Stimulated activated naive B cell treated with anti-CD40 and anti-IgM and Interleukin-4, amounts not matched to agents 10 μg/mL and 1 μg/mL and 100 μg/mL, for 72 hours (primary cell): Measurements from ENCODE around the gene MIA2.

Experiments
- ATAC-seq, 2 donors: fragments of 150-1000 bp; cut with Tn5 transposase; replicated peaks; 2 replicates each; pipeline ENCODE4 v1.10.0; 2021; ENCODE audit warnings: moderate library complexity in 1 of 2
- DNase-seq: peaks from one replicate; pipeline ENCODE4 v3.0.0; 2021
- H3K27ac Mint-ChIP-seq: one replicate; pipeline ENCODE4 v1.8.0; 2022; ENCODE audit warnings: mild to moderate bottlenecking, mixed read lengths
- H3K27me3 Mint-ChIP-seq, 2 donors: one replicate each; pipeline ENCODE4 v1.8.0; 2022; ENCODE audit warnings: mixed read lengths in 2 of 2
- H3K36me3 Mint-ChIP-seq, 2 donors: one replicate each; pipeline ENCODE4 v1.8.0; 2022; ENCODE audit warnings: mixed read lengths in 2 of 2, mild to moderate bottlenecking in 1 of 2
- H3K4me1 Mint-ChIP-seq, 2 donors: one replicate each; pipeline ENCODE4 v1.8.0; 2022; ENCODE audit warnings: mixed read lengths in 2 of 2, mild to moderate bottlenecking in 1 of 2
- H3K4me3 Mint-ChIP-seq, 2 donors: one replicate each; pipeline ENCODE4 v1.8.0; 2022; ENCODE audit warnings: mild to moderate bottlenecking in 2 of 2, mixed read lengths in 2 of 2, moderate library complexity in 1 of 2
- H3K9me3 Mint-ChIP-seq, 2 donors: one replicate each; pipeline ENCODE4 v1.8.0; 2022; ENCODE audit warnings: mixed read lengths in 2 of 2, mild to moderate bottlenecking in 1 of 2

The MIA2 gene

DNA sequence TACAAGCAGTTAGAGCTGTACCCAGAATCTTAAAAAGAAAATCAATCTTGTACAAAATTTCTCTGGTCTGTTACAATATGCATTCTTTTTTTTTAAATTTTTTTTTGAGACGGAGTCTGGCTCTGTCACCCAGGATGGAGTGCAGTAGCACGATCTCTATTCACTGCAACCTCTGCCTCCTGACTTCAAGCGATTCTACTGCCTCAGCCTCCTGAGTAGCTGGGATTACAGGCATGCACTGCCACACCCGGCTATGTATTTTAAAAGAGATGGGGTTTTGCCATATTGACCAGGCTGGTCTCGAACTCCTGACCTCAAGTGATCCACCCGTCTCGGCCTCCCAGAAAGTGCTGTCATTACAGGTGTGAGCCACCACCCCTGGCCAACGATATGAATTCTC lies 194.4 kb downstream of the MIA2 start:
- no peak for ATAC-seq
- Mint-ChIP-seq H3K27ac (no peak overlapping the region), H3K4me1 (peaks cover 33 to 54% of the 10 kb centered on the region in 2 donors), H3K9me3 (no peaks in the 10 kb centered on the region), H3K27me3 (no peaks in the 10 kb centered on the region), H3K4me3 (no peak overlapping the region), H3K36me3 (no peaks in the 10 kb centered on the region)
- no peak for DNase-seq

DNA sequence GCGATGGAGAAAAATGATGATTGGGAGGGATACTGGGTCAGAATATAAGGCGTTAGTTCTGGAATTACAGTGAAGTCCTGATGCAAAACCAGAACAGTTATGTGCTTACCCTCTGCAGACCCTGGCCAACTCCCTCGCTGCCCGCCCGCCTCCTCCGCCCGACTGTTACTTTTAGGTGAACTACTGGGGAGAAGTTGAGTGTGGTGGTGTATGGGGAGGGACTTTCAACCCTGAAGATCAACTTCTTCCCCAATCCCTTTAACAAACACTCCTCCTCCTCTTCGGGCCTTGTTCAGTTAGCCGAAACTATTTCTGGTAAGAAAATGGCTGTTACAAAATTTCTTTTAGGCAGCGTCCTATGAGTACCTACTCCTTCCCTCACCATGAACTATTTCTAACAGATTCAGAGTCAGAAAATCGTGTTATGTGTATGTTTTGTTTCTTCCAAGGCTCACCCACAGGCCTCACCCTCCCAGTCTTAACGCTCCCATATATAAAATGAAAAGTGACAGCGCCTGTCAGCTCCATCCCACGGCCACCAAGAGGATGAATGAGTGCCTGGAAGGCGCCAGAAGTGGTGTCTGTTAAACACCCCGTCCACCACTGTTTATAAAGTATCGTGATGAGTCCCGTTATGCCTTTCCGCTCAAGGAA lies 197.2 kb downstream of the MIA2 start:
- H3K9me3 Mint-ChIP-seq: no peaks in the 10 kb centered on the region
- H3K4me3 Mint-ChIP-seq: peak overlapping the region; percentile 97 to 98
- ATAC-seq (peak in 1 of 2 donors; percentile 5), DNase-seq (no peak)
- peaks cover 29 to 46% of the 10 kb centered on the region in 2 donors for H3K4me1 Mint-ChIP-seq
- H3K27me3 Mint-ChIP-seq: no peaks in the 10 kb centered on the region
- H3K27ac Mint-ChIP-seq: peak overlapping the region; percentile 99
- no peaks in the 10 kb centered on the region for H3K36me3 Mint-ChIP-seq

GRCh38 chr14:39431416-39432178 lies 197.9 kb downstream of the MIA2 start:
- Mint-ChIP-seq H3K4me1 (peaks cover 24 to 41% of the 10 kb centered on the region in 2 donors), H3K36me3 (no peaks in the 10 kb centered on the region), H3K9me3 (no peaks in the 10 kb centered on the region), H3K4me3 (peak overlapping the region; percentile 97 to 98), H3K27ac (peak overlapping the region; percentile 100), H3K27me3 (no peaks in the 10 kb centered on the region)
- ATAC-seq (peak; percentile 24 to 28), DNase-seq (peak; percentile 47)

GRCh38 chr14:39432179-39432618 lies 198.5 kb downstream of the MIA2 start, which contains the start of gene FBXO33:
TSS of gene FBXO33 (minus strand) at chr14:39432433. CDS start at chr14:39432162, 271 bp downstream.
- DNase-seq: peak; percentile 97
- Mint-ChIP-seq H3K4me3 (peak within 1 kb of the TSS; percentile 97 to 98), H3K4me1 (peaks cover 22 to 36% of the 10 kb centered on the region in 2 donors), H3K27me3 (no peaks in the 10 kb centered on the region), H3K9me3 (no peaks in the 10 kb centered on the region), H3K36me3 (no peaks in the 10 kb centered on the region), H3K27ac (peak within 1 kb of the TSS; percentile 100)
- peak; percentile 86 to 89 for ATAC-seq

- Mint-ChIP-seq H3K36me3 (no peaks in the 10 kb centered on the region), H3K4me1 (peaks cover 22 to 36% of the 10 kb centered on the region in 2 donors), H3K4me3 (peak overlapping the region; percentile 97 to 98), H3K27ac (peak overlapping the region; percentile 96), H3K9me3 (no peaks in the 10 kb centered on the region), H3K27me3 (no peaks in the 10 kb centered on the region)
- DNase-seq (peak; percentile 78), ATAC-seq (peak; percentile 73 to 76)
Observed at GRCh38 chr14:39432619-39433451, 199.1 kb downstream of the MIA2 start.

DNA sequence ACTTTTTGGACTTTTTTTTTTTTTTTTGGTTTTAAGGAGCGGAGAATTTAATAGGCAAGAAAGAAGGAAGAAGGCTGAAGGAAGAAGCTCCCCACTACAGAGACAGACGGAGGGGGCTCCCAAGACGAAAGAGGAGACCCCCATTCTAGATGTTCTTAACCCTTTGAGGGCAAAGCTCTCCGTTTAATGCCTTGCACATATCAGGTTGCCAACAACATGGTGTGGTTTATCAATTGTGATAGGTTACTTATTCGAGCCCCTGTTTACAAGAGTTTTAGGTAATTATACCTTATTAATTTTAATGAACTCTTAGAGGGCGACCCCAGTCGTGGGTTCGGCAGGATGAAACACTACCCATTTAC lies 199.7 kb downstream of the MIA2 start:
- H3K27ac Mint-ChIP-seq: peak overlapping the region; percentile 96
- H3K9me3 Mint-ChIP-seq: no peaks in the 10 kb centered on the region
- no peaks in the 10 kb centered on the region for H3K36me3 Mint-ChIP-seq
- peaks cover 20 to 33% of the 10 kb centered on the region in 2 donors for H3K4me1 Mint-ChIP-seq
- H3K27me3 Mint-ChIP-seq: no peaks in the 10 kb centered on the region
- ATAC-seq: no peak
- H3K4me3 Mint-ChIP-seq: peak overlapping the region; percentile 97 to 98
- no peak for DNase-seq

DNA sequence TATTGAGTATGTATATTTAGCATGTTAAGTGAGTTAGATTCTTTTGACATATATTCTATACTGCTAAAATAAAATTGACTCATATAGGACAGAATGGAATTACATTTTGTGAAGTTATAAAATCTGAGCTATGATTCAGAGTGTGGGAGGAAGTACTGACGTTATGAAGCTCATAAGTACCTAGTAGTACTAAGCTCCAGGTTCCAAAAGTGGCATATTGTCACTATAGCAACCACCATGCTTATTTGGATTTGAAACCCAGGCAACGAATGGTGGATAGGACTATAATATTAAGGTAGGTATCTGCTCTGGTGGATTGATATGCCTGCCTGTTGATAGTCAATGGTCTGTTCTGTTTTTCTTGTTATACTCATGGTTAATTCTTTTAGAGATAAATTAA lies 200.7 kb downstream of the MIA2 start:
- DNase-seq (no peak), ATAC-seq (no peak)
- H3K4me3 Mint-ChIP-seq: no peak overlapping the region
- no peak overlapping the region for H3K27ac Mint-ChIP-seq
- H3K27me3 Mint-ChIP-seq: no peaks in the 10 kb centered on the region
- peaks cover 18 to 25% of the 10 kb centered on the region in 2 donors for H3K4me1 Mint-ChIP-seq
- H3K9me3 Mint-ChIP-seq: no peaks in the 10 kb centered on the region
- peaks cover 0 to under 1% of the 10 kb centered on the region in 2 donors for H3K36me3 Mint-ChIP-seq

- Mint-ChIP-seq H3K9me3 (no peaks in the 10 kb centered on the region), H3K36me3 (peaks cover 0 to 4% of the 10 kb centered on the region in 2 donors), H3K4me3 (no peak overlapping the region), H3K27ac (no peak overlapping the region), H3K4me1 (peaks cover 13 to 17% of the 10 kb centered on the region in 2 donors), H3K27me3 (no peaks in the 10 kb centered on the region)
- no peak for DNase-seq
- no peak for ATAC-seq
Observed at GRCh38 chr14:39435241-39435640, 201.5 kb downstream of the MIA2 start.
